ENCODE results near the gene GNRHR. TPM values are rescaled to one million over a fixed set of nuclear protein-coding genes. Genes with fewer than 3 reads are reported as not detected.

Gene GNRHR
- total and polyA plus RNA-seq, 4 donors = 0.15 TPM; not detected in 3

DNA sequence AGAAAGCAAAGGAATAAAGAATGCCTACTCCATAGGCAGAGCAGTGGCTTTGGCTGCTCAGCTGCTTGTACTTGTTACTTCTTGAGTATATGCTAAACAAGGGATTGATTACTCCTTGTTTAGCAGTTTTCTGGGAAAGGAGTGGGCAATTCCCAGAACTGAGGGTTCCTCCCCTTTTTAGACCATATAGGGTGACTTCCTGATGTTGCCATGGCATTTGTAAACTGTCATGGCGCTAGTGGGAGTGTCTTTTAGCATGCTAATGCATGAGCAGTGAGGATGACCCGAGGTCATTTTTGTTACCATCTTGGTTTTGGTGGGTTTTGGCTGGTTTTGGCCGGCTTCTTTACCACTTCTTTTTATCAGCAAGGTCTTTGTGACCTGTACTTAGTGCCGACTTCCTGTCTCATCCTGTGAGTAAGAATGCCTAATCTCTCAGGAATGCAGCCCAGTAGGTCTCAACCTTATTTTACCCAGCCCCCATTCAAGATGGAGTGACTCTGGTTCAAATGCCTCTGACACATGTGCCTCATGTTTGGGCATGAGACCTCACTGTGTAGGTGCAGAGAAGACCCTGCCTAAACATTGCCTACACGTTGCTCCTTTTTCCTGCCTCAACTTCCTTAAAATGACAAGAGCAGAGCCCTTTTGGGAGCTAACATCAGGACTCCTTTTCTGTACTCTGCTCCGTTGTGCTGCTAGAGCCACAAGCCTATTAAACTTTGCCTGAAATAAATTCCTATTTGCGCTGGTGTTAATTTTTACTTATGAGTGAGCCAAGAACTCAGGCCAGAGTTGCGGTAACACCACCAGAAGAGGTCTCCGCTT lies 32.2 kb downstream of the GNRHR start:
- H3K4me1 ChIP-seq (ENCODE audit: control insufficient read depth in 4 of 4, insufficient read depth in 4 of 4, low read length in 3 of 4) = peaks cover 0 to 6% (median 3%) of the 10 kb centered on the region in 4 donors
- no peak for TF ChIP-seq YY1 (IDR thresholded peaks at IDR 0.05)
- no peak for TF ChIP-seq JUND (IDR thresholded peaks at IDR 0.05)
- TF ChIP-seq, protein P1, sequence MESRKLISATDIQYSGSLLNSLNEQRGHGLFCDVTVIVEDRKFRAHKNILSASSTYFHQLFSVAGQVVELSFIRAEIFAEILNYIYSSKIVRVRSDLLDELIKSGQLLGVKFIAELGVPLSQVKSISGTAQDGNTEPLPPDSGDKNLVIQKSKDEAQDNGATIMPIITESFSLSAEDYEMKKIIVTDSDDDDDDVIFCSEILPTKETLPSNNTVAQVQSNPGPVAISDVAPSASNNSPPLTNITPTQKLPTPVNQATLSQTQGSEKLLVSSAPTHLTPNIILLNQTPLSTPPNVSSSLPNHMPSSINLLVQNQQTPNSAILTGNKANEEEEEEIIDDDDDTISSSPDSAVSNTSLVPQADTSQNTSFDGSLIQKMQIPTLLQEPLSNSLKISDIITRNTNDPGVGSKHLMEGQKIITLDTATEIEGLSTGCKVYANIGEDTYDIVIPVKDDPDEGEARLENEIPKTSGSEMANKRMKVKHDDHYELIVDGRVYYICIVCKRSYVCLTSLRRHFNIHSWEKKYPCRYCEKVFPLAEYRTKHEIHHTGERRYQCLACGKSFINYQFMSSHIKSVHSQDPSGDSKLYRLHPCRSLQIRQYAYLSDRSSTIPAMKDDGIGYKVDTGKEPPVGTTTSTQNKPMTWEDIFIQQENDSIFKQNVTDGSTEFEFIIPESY (IDR thresholded peaks at IDR 0.05) = no peak
- TF ChIP-seq HNF4G (IDR thresholded peaks at IDR 0.05) = no peak
- TF ChIP-seq, protein P2, sequence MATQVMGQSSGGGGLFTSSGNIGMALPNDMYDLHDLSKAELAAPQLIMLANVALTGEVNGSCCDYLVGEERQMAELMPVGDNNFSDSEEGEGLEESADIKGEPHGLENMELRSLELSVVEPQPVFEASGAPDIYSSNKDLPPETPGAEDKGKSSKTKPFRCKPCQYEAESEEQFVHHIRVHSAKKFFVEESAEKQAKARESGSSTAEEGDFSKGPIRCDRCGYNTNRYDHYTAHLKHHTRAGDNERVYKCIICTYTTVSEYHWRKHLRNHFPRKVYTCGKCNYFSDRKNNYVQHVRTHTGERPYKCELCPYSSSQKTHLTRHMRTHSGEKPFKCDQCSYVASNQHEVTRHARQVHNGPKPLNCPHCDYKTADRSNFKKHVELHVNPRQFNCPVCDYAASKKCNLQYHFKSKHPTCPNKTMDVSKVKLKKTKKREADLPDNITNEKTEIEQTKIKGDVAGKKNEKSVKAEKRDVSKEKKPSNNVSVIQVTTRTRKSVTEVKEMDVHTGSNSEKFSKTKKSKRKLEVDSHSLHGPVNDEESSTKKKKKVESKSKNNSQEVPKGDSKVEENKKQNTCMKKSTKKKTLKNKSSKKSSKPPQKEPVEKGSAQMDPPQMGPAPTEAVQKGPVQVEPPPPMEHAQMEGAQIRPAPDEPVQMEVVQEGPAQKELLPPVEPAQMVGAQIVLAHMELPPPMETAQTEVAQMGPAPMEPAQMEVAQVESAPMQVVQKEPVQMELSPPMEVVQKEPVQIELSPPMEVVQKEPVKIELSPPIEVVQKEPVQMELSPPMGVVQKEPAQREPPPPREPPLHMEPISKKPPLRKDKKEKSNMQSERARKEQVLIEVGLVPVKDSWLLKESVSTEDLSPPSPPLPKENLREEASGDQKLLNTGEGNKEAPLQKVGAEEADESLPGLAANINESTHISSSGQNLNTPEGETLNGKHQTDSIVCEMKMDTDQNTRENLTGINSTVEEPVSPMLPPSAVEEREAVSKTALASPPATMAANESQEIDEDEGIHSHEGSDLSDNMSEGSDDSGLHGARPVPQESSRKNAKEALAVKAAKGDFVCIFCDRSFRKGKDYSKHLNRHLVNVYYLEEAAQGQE (IDR thresholded peaks at IDR 0.05) = no peak
- TF ChIP-seq, protein P3, sequence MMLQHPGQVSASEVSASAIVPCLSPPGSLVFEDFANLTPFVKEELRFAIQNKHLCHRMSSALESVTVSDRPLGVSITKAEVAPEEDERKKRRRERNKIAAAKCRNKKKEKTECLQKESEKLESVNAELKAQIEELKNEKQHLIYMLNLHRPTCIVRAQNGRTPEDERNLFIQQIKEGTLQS (IDR thresholded peaks at IDR 0.05) = no peak
- TF ChIP-seq RAD21 (IDR thresholded peaks at IDR 0.05) = no peak
- no peak for TF ChIP-seq FOXA2 (IDR thresholded peaks at IDR 0.05)
- no peak for TF ChIP-seq RXRA (IDR thresholded peaks at IDR 0.05)
- no peak for TF ChIP-seq TAF1 (conservative IDR thresholded peaks at IDR 0.05)
- TF ChIP-seq EGR1 (IDR thresholded peaks at IDR 0.05; ENCODE audit: low read depth in 2 of 2) = no peak
- TF ChIP-seq, protein P4, sequence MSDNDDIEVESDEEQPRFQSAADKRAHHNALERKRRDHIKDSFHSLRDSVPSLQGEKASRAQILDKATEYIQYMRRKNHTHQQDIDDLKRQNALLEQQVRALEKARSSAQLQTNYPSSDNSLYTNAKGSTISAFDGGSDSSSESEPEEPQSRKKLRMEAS (IDR thresholded peaks at IDR 0.05) = no peak
- no peak for TF ChIP-seq GABPA (IDR thresholded peaks at IDR 0.05 in 1 of 2, conservative IDR thresholded peaks at IDR 0.05 in 1 of 2)
- DNase-seq (ENCODE audit: low spot score) = no peak
- no peaks in the 10 kb centered on the region for H3K27me3 ChIP-seq (ENCODE audit: control insufficient read depth in 4 of 4, insufficient read depth in 4 of 4, low read length in 3 of 4)
- WGBS = 93% methylated on average over 9 of the region's 9 CpGs
- no peaks in the 10 kb centered on the region for H3K9me3 ChIP-seq (ENCODE audit: control insufficient read depth in 4 of 4, low read length in 3 of 4)
- no peak overlapping the region for H3K27ac ChIP-seq (ENCODE audit: low read depth in 1 of 2, low read length in 2 of 2)
- H3K4me3 ChIP-seq (ENCODE audit: low read depth in 1 of 3, low read length in 3 of 3) = no peak overlapping the region
- H3K36me3 ChIP-seq (ENCODE audit: control insufficient read depth in 4 of 4, insufficient read depth in 3 of 4, low read depth in 1 of 4, low read length in 3 of 4) = peaks cover 0 to 12% (median 8%) of the 10 kb centered on the region in 4 donors
- no peak overlapping the region for H3K9ac ChIP-seq (ENCODE audit: low read depth in 1 of 2, low read length in 2 of 2)

DNA sequence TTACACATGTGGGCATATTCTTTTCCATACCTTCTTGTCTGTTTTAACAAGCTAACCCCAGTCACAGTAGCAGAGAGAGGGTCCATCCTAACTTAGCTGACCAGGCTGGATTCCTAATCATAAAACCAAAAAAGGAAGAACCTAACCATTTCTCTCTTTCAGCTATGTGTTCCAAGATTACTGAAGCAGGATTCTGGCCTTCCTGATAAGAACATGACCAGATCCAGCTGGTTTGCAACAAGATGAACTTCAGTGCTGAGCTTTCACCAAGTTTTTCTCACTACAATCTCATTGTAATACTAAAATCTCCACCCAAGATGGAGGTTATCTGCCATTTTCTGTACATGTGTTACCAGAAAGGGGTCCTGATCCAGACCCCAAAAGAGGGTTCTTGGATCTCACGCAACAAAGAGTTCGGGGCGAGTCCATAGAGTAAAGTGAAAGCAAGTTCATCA lies 32.8 kb downstream of the GNRHR start:
- peaks cover 0 to 6% (median 3%) of the 10 kb centered on the region in 4 donors for H3K4me1 ChIP-seq (ENCODE audit: control insufficient read depth in 4 of 4, insufficient read depth in 4 of 4, low read length in 3 of 4)
- no peaks in the 10 kb centered on the region for H3K9me3 ChIP-seq (ENCODE audit: control insufficient read depth in 4 of 4, low read length in 3 of 4)
- 92% methylated on average over 3 of the region's 3 CpGs for WGBS
- peaks cover 0 to 12% (median 8%) of the 10 kb centered on the region in 4 donors for H3K36me3 ChIP-seq (ENCODE audit: control insufficient read depth in 4 of 4, insufficient read depth in 3 of 4, low read depth in 1 of 4, low read length in 3 of 4)
- TF ChIP-seq NR2F2 (IDR thresholded peaks at IDR 0.05) (no peak), TAF1 (conservative IDR thresholded peaks at IDR 0.05) (no peak), HNF4G (IDR thresholded peaks at IDR 0.05) (no peak), RXRA (IDR thresholded peaks at IDR 0.05) (no peak), JUND (IDR thresholded peaks at IDR 0.05) (no peak)
- TF ChIP-seq, protein P1 (IDR thresholded peaks at IDR 0.05) = no peak
- TF ChIP-seq, protein P4 (IDR thresholded peaks at IDR 0.05) = no peak
- TF ChIP-seq, protein P3 (IDR thresholded peaks at IDR 0.05) = no peak
- H3K27ac ChIP-seq (ENCODE audit: low read depth in 1 of 2, low read length in 2 of 2) = no peak overlapping the region
- no peak overlapping the region for H3K9ac ChIP-seq (ENCODE audit: low read depth in 1 of 2, low read length in 2 of 2)
- H3K27me3 ChIP-seq (ENCODE audit: control insufficient read depth in 4 of 4, insufficient read depth in 4 of 4, low read length in 3 of 4) = no peaks in the 10 kb centered on the region
- no peak overlapping the region for H3K4me3 ChIP-seq (ENCODE audit: low read depth in 1 of 3, low read length in 3 of 3)
- no peak for DNase-seq (ENCODE audit: low spot score)

Measured in liver (tissue), 9 donors.